Right renal pelvis (tissue), 4 donors: ENCODE results near the gene LDHB. TPM values are rescaled to one million over a fixed set of nuclear protein-coding genes. Genes with fewer than 3 reads are reported as not detected.
"Not testable (repeated sequence)": the region's sequence is repeated elsewhere in the genome, so short reads cannot be mapped to it uniquely, and the experiment has no call there.

ENCODE experiments used
- DNase-seq, 4 donors: peaks; one replicate each; pipeline ENCODE4 v3.0.0-alpha.2; 2013; ENCODE audit warnings: low read depth in 4 of 4, low spot score in 3 of 4, missing footprints in 1 of 4
- polyA plus RNA-seq, 4 donors: library from polyadenylated mRNA; unstranded; fragments of 120-200 nt; gene quantifications; one replicate each; pipeline ENCODE4 v1.2.1, GENCODE V29; 2013; ENCODE audit not compliant: insufficient read length in 4 of 4

LDHB gene
- polyA plus RNA-seq, 4 donors, result 1,491 to 1,595 (median 1,546) TPM

GRCh38 chr12:21614506-21614905 is 43.1 kb downstream of the LDHB start:
- DNase-seq, result no peak

- DNase-seq, result peak in 1 of 4 donors; percentile 3
These were observed 43.7 kb downstream of the LDHB start for GRCh38 chr12:21613931-21614330.

GRCh38 chr12:21608196-21608595 is 49.4 kb downstream of the LDHB start:
- DNase-seq, result no peak

GRCh38 chr12:21607701-21608100 is 49.9 kb downstream of the LDHB start:
- peak in 2 of 4 donors; percentile 5 to 7 for DNase-seq

- no peak for DNase-seq
These were observed 51.5 kb downstream of the LDHB start for GRCh38 chr12:21606175-21606574.

GRCh38 chr12:21604245-21605101 is 53.2 kb downstream of the LDHB start, which contains the start of gene GYS2:
TSS of gene GYS2 (minus strand) at chr12:21604847. CDS start at chr12:21604592, 255 bp downstream.
- DNase-seq, result no peak

- no peak for DNase-seq
These were observed 54.9 kb downstream of the LDHB start for GRCh38 chr12:21602774-21603173.

GRCh38 chr12:21600196-21600595 is 57.4 kb downstream of the LDHB start:
- no peak for DNase-seq

GRCh38 chr12:21599143-21599999 is 58.3 kb downstream of the LDHB start:
- DNase-seq, result no peak

GRCh38 chr12:21598651-21599050 is 59.0 kb downstream of the LDHB start:
- no peak for DNase-seq

- not testable (repeated sequence) for DNase-seq
These were observed 62.3 kb downstream of the LDHB start for GRCh38 chr12:21595356-21595755.

GRCh38 chr12:21585485-21585884 is 72.2 kb downstream of the LDHB start:
- no peak for DNase-seq

Other genes starting within 250 kb of the LDHB start
- 10 to 100 TPM; 18.0 to 21.6 (median 19.3) TPM for gene PYROXD1, start 220.2 kb downstream of the LDHB start, polyA plus RNA-seq
- gene RECQL, start 156.2 kb downstream of the LDHB start, polyA plus RNA-seq, result 10 to 100 TPM; 29.1 to 35.1 (median 33.5) TPM
- gene GOLT1B, start 156.1 kb downstream of the LDHB start, polyA plus RNA-seq, result 10 to 100 TPM; 33.8 to 51.6 (median 45.2) TPM
- 10 to 100 TPM; 13.5 to 22.9 (median 19.3) TPM for gene SPX, start 131.5 kb downstream of the LDHB start, polyA plus RNA-seq
- under 1 TPM in 1 of 4 donors, not detected in 3; 0.28 TPM for gene GYS2, start 53.0 kb downstream of the LDHB start, polyA plus RNA-seq
- 10 to 100 TPM; 19.3 to 22.8 (median 21.0) TPM for gene KCNJ8, start 116.9 kb upstream of the LDHB start, polyA plus RNA-seq